ENCODE results near the gene RPTOR.

RPTOR gene

GRCh38 chr17:80826346-80826954, 281.8 kb downstream of the RPTOR start:
- TF ChIP-seq, protein P1, sequence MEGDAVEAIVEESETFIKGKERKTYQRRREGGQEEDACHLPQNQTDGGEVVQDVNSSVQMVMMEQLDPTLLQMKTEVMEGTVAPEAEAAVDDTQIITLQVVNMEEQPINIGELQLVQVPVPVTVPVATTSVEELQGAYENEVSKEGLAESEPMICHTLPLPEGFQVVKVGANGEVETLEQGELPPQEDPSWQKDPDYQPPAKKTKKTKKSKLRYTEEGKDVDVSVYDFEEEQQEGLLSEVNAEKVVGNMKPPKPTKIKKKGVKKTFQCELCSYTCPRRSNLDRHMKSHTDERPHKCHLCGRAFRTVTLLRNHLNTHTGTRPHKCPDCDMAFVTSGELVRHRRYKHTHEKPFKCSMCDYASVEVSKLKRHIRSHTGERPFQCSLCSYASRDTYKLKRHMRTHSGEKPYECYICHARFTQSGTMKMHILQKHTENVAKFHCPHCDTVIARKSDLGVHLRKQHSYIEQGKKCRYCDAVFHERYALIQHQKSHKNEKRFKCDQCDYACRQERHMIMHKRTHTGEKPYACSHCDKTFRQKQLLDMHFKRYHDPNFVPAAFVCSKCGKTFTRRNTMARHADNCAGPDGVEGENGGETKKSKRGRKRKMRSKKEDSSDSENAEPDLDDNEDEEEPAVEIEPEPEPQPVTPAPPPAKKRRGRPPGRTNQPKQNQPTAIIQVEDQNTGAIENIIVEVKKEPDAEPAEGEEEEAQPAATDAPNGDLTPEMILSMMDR (IDR thresholded peaks at IDR 0.05; ENCODE audit: extremely low read depth, insufficient read depth, missing control alignments): no peak
- DNase-seq (ENCODE audit: low spot score): no peak
- in situ Hi-C loops (cut with MboI; ENCODE audit: low pct_unique_long_range_greater_than_20kb, low sequenced_read_pairs, unreplicated experiment): no loop called here

GRCh38 chr17:80826955-80827645, 282.5 kb downstream of the RPTOR start:
- DNase-seq (ENCODE audit: low spot score): no peak
- in situ Hi-C loops (cut with MboI; ENCODE audit: low pct_unique_long_range_greater_than_20kb, low sequenced_read_pairs, unreplicated experiment): no loop called here

GRCh38 chr17:80827646-80828643, 283.3 kb downstream of the RPTOR start:
- in situ Hi-C loops (cut with MboI; ENCODE audit: low pct_unique_long_range_greater_than_20kb, low sequenced_read_pairs, unreplicated experiment): no loop called here
- DNase-seq (ENCODE audit: low spot score): no peak

More at GRCh38 chr17:80826955-80827645, 282.5 kb downstream of the RPTOR start:
- TF ChIP-seq, protein P1 (IDR thresholded peaks at IDR 0.05; ENCODE audit: extremely low read depth, insufficient read depth, missing control alignments): no peak

GRCh38 chr17:80829166-80829813, 284.7 kb downstream of the RPTOR start:
- no peak for DNase-seq (ENCODE audit: low spot score)
- TF ChIP-seq, protein P1 (IDR thresholded peaks at IDR 0.05; ENCODE audit: extremely low read depth, insufficient read depth, missing control alignments): no peak
- in situ Hi-C loops (cut with MboI; ENCODE audit: low pct_unique_long_range_greater_than_20kb, low sequenced_read_pairs, unreplicated experiment): no loop called here

More at GRCh38 chr17:80827646-80828643, 283.3 kb downstream of the RPTOR start:
- TF ChIP-seq, protein P1 (IDR thresholded peaks at IDR 0.05; ENCODE audit: extremely low read depth, insufficient read depth, missing control alignments): no peak

- TF ChIP-seq, protein P1 (IDR thresholded peaks at IDR 0.05; ENCODE audit: extremely low read depth, insufficient read depth, missing control alignments): no peak
- in situ Hi-C loops (cut with MboI; ENCODE audit: low pct_unique_long_range_greater_than_20kb, low sequenced_read_pairs, unreplicated experiment): no loop called here
- no peak for DNase-seq (ENCODE audit: low spot score)
Measured at GRCh38 chr17:80830020-80830780, 285.6 kb downstream of the RPTOR start.

Data from GM13977 (cell line).